IPS DF 6.9 (cell line): ENCODE results near the gene NME4.

Experiments used
- DNase-seq: peaks from one replicate; pipeline ENCODE4 v3.0.0-alpha.2; 2013; ENCODE audit warnings: low read depth, low spot score
- H3K27ac ChIP-seq: one replicate; pipeline ENCODE4 v1.5.1; 2013; ENCODE audit warnings: low read length, control low read depth
- H3K27me3 ChIP-seq: 2 replicates; pipeline ENCODE4 v1.6.1; 2013; ENCODE audit warnings: mild to moderate bottlenecking, low read length; ENCODE audit not compliant: control insufficient read depth, insufficient read depth
- H3K36me3 ChIP-seq: 2 replicates; pipeline ENCODE4 v1.6.1; 2013; ENCODE audit warnings: low read length; ENCODE audit not compliant: control insufficient read depth, insufficient read depth
- H3K4me1 ChIP-seq: 2 replicates; pipeline ENCODE4 v1.6.1; 2013; ENCODE audit warnings: low read length; ENCODE audit not compliant: control insufficient read depth, insufficient read depth
- H3K4me3 ChIP-seq: 2 replicates; pipeline ENCODE4 v1.5.1; 2013; ENCODE audit warnings: mild to moderate bottlenecking, low read length
- H3K9me3 ChIP-seq: 2 replicates; pipeline ENCODE4 v1.6.1; 2013; ENCODE audit warnings: low read length, inconsistent platforms; ENCODE audit not compliant: control insufficient read depth, insufficient read depth
- WGBS: extraction: QIAGEN DNeasy Blood & Tissue Kit; methylation state at CpG from one replicate; pipeline ENCODE4 v1.1.7; 2013; ENCODE audit warnings: mixed read lengths, missing lambda C conversion rate; ENCODE audit not compliant: insufficient read length, insufficient coverage; 5-methylcytosine and 5-hydroxymethylcytosine counted together

Gene NME4

GRCh38 chr16:441447-441846, 44.4 kb downstream of the NME4 start:
- H3K27me3 ChIP-seq = no peaks in the 10 kb centered on the region
- no peak overlapping the region for H3K27ac ChIP-seq
- no peaks in the 10 kb centered on the region for H3K9me3 ChIP-seq
- WGBS = no CpG with 5 or more reads among the region's 6 CpGs
- H3K4me1 ChIP-seq = no peaks in the 10 kb centered on the region
- no peak for DNase-seq
- H3K4me3 ChIP-seq = no peak overlapping the region
- no peaks in the 10 kb centered on the region for H3K36me3 ChIP-seq

GRCh38 chr16:442976-443375, 46.0 kb downstream of the NME4 start:
- whole genome bisulfite sequencing = no CpG with 5 or more reads among the region's 6 CpGs
- Histone ChIP-seq H3K9me3 (no peaks in the 10 kb centered on the region), H3K4me1 (no peaks in the 10 kb centered on the region), H3K27ac (no peak overlapping the region), H3K27me3 (no peaks in the 10 kb centered on the region), H3K4me3 (no peak overlapping the region), H3K36me3 (no peaks in the 10 kb centered on the region)
- DNase-seq = no peak

- WGBS = no CpG with 5 or more reads among the region's 10 CpGs
- Histone ChIP-seq H3K36me3 (no peaks in the 10 kb centered on the region), H3K4me1 (no peaks in the 10 kb centered on the region), H3K9me3 (no peaks in the 10 kb centered on the region), H3K4me3 (no peak overlapping the region), H3K27me3 (no peaks in the 10 kb centered on the region), H3K27ac (no peak overlapping the region)
- no peak for DNase-seq
Observed at GRCh38 chr16:444027-444426, 47.0 kb downstream of the NME4 start.

GRCh38 chr16:445566-445965, 48.6 kb downstream of the NME4 start:
- no peak overlapping the region for H3K4me3 ChIP-seq
- H3K27ac ChIP-seq = no peak overlapping the region
- H3K36me3 ChIP-seq = no peaks in the 10 kb centered on the region
- no CpG with 5 or more reads among the region's 4 CpGs for WGBS
- H3K9me3 ChIP-seq = no peaks in the 10 kb centered on the region
- H3K27me3 ChIP-seq = no peaks in the 10 kb centered on the region
- H3K4me1 ChIP-seq = no peaks in the 10 kb centered on the region; the same call in 1 of the 2 replicates
- DNase-seq = no peak
